ENCODE measurements around the gene TUBA1B. TPM values are rescaled to one million over a fixed set of nuclear protein-coding genes. Genes with fewer than 3 reads are reported as not detected.
A peak's percentile ranks its signal among the peaks of the same experiment; 100 is the strongest.

Gene TUBA1B
- total RNA-seq, 1 experiment from 2014 or later = 4,374 TPM

DNA sequence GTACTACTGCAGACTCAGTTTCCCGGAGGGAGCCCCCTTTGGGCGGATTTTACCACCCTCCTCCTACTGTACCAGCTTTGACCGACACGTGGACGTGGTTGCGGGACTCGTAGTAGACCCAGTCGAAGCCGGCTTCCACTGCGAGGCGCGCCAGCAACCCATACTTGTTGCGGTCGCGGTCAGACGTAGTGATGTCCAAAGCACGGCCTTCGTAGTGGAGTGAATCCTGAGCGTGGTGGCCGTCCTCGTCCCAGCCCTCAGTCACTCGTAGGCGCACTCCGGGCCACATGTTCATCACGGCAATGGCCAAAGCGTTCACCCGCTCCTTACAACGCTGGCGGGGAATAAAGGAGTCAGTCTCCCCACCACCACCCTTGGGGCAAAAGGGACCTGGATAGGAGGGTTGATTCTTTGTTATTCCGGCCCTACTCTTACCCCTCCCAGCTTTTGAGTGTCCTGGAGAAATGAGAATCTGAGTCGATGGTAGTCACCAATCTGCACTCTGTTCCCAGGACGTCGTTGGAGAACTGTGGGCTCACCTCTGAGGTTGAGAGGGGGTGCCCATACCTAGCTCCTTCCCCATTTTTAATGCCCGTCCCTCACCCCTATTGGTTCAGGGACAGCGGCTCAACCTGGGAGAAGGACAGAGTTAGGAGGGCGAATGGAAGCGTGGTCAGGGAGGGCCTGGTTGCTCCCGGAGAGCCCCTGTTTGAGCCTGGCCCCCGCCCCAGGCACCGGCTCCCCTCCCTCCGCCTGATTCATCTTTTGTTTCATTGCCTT lies 39.9 kb downstream of the TUBA1B start:
- Histone ChIP-seq H3K4me1 (ENCODE audit: insufficient read depth, low read length) (peaks cover 33% of the 10 kb centered on the region), H3K27ac (ENCODE audit: low read length) (no peak overlapping the region), H3K4me3 (ENCODE audit: low read length) (peak overlapping the region; percentile 43), H3K9ac (ENCODE audit: low read length) (no peak overlapping the region), H3K9me3 (ENCODE audit: low read length) (no peaks in the 10 kb centered on the region), H3K9me2 (replicated peaks; ENCODE audit: low read length) (no peaks in the 10 kb centered on the region), H3K36me3 (ENCODE audit: low read depth, low read length) (no peaks in the 10 kb centered on the region), H3K79me2 (ENCODE audit: low read length) (no peaks in the 10 kb centered on the region), H3K4me2 (ENCODE audit: low read length) (peak overlapping the region; percentile 59), H3F3A (ENCODE audit: low read length, unreplicated experiment) (no peaks in the 10 kb centered on the region), H4K20me1 (ENCODE audit: low read length) (no peaks in the 10 kb centered on the region), H3K27me3 (ENCODE audit: low read length) (peaks cover 38% of the 10 kb centered on the region), H2AFZ (ENCODE audit: low read length) (peak overlapping the region; percentile 54)
- POLR2A ChIA-PET (ENCODE audit: unreplicated experiment) = no interaction called here
- DNase-seq (no peak), ATAC-seq (peak; percentile 1; the same call in 1 of the 2 replicates)
- TF ChIP-seq EZH2phosphoT487 (IDR thresholded peaks at IDR 0.05; ENCODE audit: borderline replicate concordance, low read length) (no peak), EZH2 (IDR thresholded peaks at IDR 0.05; ENCODE audit: low read length, unreplicated experiment) (no peak)
- TF ChIP-seq, protein P1, sequence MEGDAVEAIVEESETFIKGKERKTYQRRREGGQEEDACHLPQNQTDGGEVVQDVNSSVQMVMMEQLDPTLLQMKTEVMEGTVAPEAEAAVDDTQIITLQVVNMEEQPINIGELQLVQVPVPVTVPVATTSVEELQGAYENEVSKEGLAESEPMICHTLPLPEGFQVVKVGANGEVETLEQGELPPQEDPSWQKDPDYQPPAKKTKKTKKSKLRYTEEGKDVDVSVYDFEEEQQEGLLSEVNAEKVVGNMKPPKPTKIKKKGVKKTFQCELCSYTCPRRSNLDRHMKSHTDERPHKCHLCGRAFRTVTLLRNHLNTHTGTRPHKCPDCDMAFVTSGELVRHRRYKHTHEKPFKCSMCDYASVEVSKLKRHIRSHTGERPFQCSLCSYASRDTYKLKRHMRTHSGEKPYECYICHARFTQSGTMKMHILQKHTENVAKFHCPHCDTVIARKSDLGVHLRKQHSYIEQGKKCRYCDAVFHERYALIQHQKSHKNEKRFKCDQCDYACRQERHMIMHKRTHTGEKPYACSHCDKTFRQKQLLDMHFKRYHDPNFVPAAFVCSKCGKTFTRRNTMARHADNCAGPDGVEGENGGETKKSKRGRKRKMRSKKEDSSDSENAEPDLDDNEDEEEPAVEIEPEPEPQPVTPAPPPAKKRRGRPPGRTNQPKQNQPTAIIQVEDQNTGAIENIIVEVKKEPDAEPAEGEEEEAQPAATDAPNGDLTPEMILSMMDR (conservative IDR thresholded peaks at IDR 0.05; ENCODE audit: low read depth, low read length) = no peak
- intact Hi-C loops (cut with micrococcal nuclease) = no loop called here
- CTCF ChIA-PET = no interaction called here
- no TSS peak for BruUV-seq (replicated peaks)

DNA sequence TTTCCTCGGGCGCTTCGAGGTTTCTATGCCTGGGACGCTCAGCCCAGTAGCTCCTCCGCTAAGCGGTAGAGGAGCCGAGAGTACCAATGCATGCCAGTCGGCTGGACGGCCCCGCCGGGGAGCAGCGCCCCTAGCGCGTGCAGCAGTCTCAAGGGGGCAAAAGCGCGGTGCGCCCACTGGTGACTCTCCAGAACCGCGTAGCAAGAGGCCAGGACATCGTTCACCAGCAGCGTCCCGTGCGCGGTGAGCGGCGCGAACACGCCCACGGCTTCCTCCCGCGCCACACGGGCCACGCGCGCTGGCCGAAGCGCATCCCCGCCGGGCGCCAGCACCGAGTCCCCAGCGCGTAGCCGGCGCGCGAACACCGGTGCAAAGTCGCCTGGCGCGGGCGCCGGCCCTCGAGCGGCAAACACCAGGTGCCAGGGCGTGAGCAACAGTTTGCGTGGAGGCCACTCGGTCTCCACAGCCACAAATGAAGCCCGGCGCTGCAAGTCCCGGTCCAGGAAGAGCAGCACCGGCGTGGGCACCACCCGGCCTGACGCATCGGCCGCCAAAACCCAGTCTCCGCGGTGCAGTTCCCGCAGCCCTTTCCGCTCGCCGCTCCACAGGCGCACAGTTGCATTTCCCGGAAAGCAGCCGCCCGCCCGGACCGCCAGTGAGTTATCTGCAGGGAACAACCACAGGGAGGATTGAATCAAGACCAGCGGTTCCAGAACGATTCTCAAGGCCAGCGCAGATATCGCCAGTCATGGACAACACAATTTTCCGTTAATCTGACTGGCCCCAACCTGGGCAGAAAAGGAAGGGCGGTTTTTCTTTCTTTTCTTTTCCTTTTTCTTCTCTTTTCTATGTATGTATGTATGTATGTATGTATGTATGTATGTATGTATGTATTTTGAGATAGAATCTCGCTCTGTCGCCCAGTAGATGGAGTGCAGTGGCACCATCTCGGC lies 41.1 kb downstream of the TUBA1B start:
- H3K9me2 ChIP-seq (replicated peaks; ENCODE audit: low read length) = no peaks in the 10 kb centered on the region
- no peak overlapping the region for H3K9ac ChIP-seq (ENCODE audit: low read length)
- ChIA-PET POLR2A (ENCODE audit: unreplicated experiment) (no interaction called here), CTCF (interaction anchor here (1.9 to 3.2 kb wide), 3 partner anchors 20 to 31 kb away, joined by 11 to 36 read pairs (median 25); partner anchors contain the start of gene RHEBL1)
- peak overlapping the region; percentile 63 for H3K4me3 ChIP-seq (ENCODE audit: low read length)
- no peaks in the 10 kb centered on the region for H3K36me3 ChIP-seq (ENCODE audit: low read depth, low read length)
- H3K4me2 ChIP-seq (ENCODE audit: low read length) = peak overlapping the region; percentile 87
- ATAC-seq (peak; percentile 9; the same call in 1 of the 2 replicates), DNase-seq (peak; percentile 35)
- no peaks in the 10 kb centered on the region for H3K79me2 ChIP-seq (ENCODE audit: low read length)
- H4K20me1 ChIP-seq (ENCODE audit: low read length) = no peaks in the 10 kb centered on the region
- no peaks in the 10 kb centered on the region for H3F3A ChIP-seq (ENCODE audit: low read length, unreplicated experiment)
- intact Hi-C loops (cut with micrococcal nuclease) = loop anchor here (2.0 kb wide), 1 partner anchor 21 kb away; the partner anchor contains the start of gene RHEBL1
- H3K27me3 ChIP-seq (ENCODE audit: low read length) = peaks cover 38% of the 10 kb centered on the region
- H3K4me1 ChIP-seq (ENCODE audit: insufficient read depth, low read length) = peaks cover 33% of the 10 kb centered on the region
- no TSS peak for BruUV-seq (replicated peaks)
- no peaks in the 10 kb centered on the region for H3K9me3 ChIP-seq (ENCODE audit: low read length)
- TF ChIP-seq EZH2phosphoT487 (IDR thresholded peaks at IDR 0.05; ENCODE audit: borderline replicate concordance, low read length) = 0 out of 2 replicates have a peak, but pooled peaks have one; percentile 19
- TF ChIP-seq, protein P1 (conservative IDR thresholded peaks at IDR 0.05; ENCODE audit: low read depth, low read length) = peak; percentile 41; the same call in 1 of the 2 replicates
- peak; percentile 71 for TF ChIP-seq EZH2 (IDR thresholded peaks at IDR 0.05; ENCODE audit: low read length, unreplicated experiment)
- H3K27ac ChIP-seq (ENCODE audit: low read length) = no peak overlapping the region
- H2AFZ ChIP-seq (ENCODE audit: low read length) = peak overlapping the region; percentile 61

All from PC-3 (cell line).